GM06990 (cell line): ENCODE measurements around the gene SUGCT.

Source experiments
- DNase-seq: peaks from one replicate; pipeline ENCODE4 v3.0.0-alpha.2; 2011; ENCODE audit not compliant: insufficient read length; ENCODE audit errors: extremely low read depth
- H3K27me3 ChIP-seq: replicated peaks from 2 replicates; pipeline ENCODE4 v1.6.0; 2011; ENCODE audit warnings: low read length; ENCODE audit not compliant: control insufficient read depth, insufficient read depth
- H3K36me3 ChIP-seq: 2 replicates; pipeline ENCODE4 v1.5.1; 2011; ENCODE audit warnings: low read length; ENCODE audit not compliant: control insufficient read depth, insufficient read depth
- H3K4me3 ChIP-seq: replicated peaks from 2 replicates; pipeline ENCODE4 v1.5.1; 2011; ENCODE audit warnings: low read depth, mild to moderate bottlenecking, control low read depth, low read length
- TF ChIP-seq, protein P1 (sequence below): IDR thresholded peaks from 2 replicates; pipeline ENCODE4 v1.5.1; 2011; ENCODE audit warnings: low read length, control low read depth, mild to moderate bottlenecking, inconsistent platforms; ENCODE audit not compliant: insufficient read depth, poor library complexity, severe bottlenecking

SUGCT gene

DNA sequence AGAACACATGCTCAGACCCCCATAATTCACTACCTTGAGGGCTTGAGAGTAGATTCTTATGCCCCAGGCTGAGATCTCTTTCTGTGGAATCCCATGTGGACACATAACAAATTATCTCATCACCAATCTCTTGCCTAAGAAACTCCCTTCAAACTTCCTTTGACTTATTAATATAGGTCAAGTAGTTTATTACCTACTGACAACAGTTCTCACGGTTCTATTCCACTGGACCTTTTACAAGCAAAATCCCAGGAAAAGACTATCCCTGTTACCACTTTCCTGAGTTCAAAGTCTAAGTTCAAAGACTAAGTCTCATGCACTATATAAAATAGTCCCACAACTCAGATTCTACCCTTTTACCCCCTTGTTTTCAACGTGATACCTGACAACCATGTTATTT is 754.7 kb downstream of the SUGCT start:
- no peak for DNase-seq
- Histone ChIP-seq H3K36me3 (no peaks in the 10 kb centered on the region), H3K27me3 (no peaks in the 10 kb centered on the region), H3K4me3 (no peak overlapping the region)
- TF ChIP-seq, protein P1, sequence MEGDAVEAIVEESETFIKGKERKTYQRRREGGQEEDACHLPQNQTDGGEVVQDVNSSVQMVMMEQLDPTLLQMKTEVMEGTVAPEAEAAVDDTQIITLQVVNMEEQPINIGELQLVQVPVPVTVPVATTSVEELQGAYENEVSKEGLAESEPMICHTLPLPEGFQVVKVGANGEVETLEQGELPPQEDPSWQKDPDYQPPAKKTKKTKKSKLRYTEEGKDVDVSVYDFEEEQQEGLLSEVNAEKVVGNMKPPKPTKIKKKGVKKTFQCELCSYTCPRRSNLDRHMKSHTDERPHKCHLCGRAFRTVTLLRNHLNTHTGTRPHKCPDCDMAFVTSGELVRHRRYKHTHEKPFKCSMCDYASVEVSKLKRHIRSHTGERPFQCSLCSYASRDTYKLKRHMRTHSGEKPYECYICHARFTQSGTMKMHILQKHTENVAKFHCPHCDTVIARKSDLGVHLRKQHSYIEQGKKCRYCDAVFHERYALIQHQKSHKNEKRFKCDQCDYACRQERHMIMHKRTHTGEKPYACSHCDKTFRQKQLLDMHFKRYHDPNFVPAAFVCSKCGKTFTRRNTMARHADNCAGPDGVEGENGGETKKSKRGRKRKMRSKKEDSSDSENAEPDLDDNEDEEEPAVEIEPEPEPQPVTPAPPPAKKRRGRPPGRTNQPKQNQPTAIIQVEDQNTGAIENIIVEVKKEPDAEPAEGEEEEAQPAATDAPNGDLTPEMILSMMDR: no peak

DNA sequence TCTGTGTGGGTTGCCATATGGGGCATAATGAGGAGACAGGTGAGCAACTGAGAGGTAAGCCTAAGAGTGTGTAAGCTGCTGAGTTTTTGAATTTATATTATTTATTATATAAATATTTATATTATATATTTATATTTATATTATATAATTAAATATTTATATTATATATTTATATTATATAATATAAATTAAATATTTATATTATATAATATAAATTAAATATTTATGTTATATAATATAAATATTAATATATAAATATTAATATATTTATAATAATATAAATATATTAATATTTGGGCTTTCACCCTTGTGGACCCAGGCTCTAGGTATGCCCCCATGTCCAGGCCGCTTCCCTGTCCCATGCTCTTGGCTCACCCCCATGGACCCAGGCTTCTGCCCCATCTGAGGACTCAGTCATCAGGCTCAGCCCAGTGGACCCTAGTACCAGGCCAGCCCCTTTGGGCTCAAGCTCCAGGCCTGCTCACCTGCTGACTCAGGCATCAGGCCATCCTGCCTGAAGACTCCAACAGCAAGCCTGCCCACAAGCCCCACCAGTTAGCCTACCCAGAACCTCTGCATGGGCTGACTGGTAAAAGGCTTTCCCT is 755.4 kb downstream of the SUGCT start:
- Histone ChIP-seq H3K4me3 (no peak overlapping the region), H3K36me3 (no peaks in the 10 kb centered on the region), H3K27me3 (no peaks in the 10 kb centered on the region)
- TF ChIP-seq, protein P1: no peak
- no peak for DNase-seq

DNA sequence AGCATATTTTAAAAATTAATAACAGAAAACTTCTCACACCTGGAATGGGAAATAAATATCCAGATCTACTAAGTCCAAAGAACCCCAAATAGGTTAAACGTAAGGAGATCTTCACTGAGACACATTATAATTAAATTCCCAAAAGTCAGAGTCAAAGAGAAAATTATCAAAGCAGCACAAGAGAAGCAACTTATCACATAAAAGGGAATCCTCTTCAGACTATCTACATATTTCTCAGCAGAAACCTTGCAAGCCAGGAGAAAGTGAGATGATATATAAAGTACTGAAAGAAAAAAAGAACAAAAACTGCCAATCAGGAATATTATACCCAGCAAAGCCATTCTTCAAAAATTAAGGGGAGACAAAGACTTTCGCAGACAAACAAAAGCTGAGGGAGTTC is 756.4 kb downstream of the SUGCT start:
- no peaks in the 10 kb centered on the region for H3K36me3 ChIP-seq

DNA sequence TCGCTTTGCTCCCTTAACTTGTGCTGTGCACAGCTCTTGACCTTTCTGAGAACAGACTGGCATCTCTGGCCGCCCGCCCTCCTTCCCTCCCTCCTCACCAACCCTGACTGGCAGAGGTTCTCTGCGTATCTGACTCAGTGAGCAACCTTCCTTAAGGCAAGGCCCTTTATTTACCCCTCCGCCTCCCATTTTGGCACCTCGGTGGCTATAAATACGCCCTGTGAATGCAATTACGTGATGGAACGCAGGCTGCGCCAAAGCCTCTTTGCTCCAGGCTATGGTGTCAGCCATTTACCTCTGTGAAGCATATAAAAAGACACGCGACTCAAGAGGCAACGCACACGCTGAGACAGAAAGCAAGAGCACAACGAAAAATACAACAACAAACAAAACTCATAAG is 764.3 kb downstream of the SUGCT start:
- DNase-seq: no peak
- no peak overlapping the region for H3K4me3 ChIP-seq
- H3K36me3 ChIP-seq: no peaks in the 10 kb centered on the region
- no peaks in the 10 kb centered on the region for H3K27me3 ChIP-seq
- TF ChIP-seq, protein P1: no peak

More for the DNA sequence above, 756.4 kb downstream of the SUGCT start:
- TF ChIP-seq, protein P1: no peak
- Histone ChIP-seq H3K4me3 (no peak overlapping the region), H3K27me3 (no peaks in the 10 kb centered on the region)
- DNase-seq: no peak

DNA sequence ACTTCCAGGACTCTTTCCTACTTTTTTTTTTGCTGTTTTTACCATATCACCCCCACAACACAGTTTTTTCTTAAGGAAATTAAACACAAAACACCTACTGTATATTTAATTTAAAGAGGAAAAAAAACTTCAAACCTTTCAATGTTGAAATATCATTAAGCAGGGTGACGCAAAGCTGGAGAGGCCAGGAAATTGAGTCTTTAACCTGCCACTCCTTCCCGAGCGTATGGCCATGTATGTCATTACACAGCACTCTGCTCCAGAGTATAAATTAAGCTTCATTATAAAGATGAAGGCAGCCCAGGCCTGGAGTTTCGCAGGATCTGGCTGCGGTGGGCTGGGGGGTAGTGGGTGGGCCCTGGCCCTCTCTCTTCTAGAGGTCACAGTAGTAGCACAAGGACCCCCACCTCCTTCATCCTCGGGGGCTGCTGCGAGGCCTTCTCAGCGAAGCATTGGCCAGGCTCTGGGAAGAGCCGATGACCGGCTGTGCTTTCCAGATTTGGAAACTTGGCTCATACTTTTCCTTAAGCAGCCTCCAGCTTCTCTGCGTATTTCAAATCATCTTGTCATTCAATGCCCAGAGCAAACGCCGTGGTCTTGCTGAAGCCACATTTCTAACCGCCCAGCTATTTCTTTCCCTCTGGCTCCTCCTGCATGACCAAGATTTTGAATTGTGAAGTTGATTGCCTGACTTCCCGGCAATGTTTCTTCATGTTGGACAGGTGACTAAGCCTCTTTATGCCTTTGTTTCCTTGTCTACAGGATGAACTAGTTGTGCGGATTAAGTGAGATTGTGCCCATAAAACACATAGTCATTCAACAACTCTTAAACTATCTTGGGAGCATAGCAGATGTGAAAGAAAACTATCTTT is 765.1 kb downstream of the SUGCT start:
- TF ChIP-seq, protein P1: no peak
- Histone ChIP-seq H3K36me3 (no peaks in the 10 kb centered on the region), H3K4me3 (no peak overlapping the region), H3K27me3 (no peaks in the 10 kb centered on the region)
- no peak for DNase-seq
